GM23338 (cell line): ENCODE data around the gene FRMD4A. TPM values are rescaled to one million over a fixed set of nuclear protein-coding genes. Genes with fewer than 3 reads are reported as not detected.

ENCODE experiments used
- ATAC-seq: fragments of 200-7000 bp; cut with Tn5 transposase; 3 replicates; pipeline ENCODE4 v1.9.1; 2020
- DNase-seq: peaks from one replicate; pipeline ENCODE4 v3.0.0-alpha.2; 2015; ENCODE audit warnings: low spot score
- H2AFZ ChIP-seq: fragments of 200-600 bp; sonication (generic); 2 replicates; pipeline ENCODE4 v1.8.0; 2016; ENCODE audit warnings: antibody characterized with exemption, mild to moderate bottlenecking, moderate library complexity
- H3F3A ChIP-seq: fragments of 200-600 bp; sonication (generic); replicated peaks from 2 replicates; pipeline ENCODE4 v1.8.0; 2017; ENCODE audit warnings: antibody characterized with exemption, mixed run types, low read depth
- H3K27ac ChIP-seq: fragments of 200-600 bp; sonication (generic); 2 replicates; pipeline ENCODE4 v1.6.1; 2016; ENCODE audit warnings: low read depth
- H3K27me3 ChIP-seq: fragments of 200-600 bp; sonication (generic); 2 replicates; pipeline ENCODE4 v1.8.0; 2016; ENCODE audit warnings: mild to moderate bottlenecking, mixed run types, moderate library complexity; ENCODE audit not compliant: insufficient read depth
- H3K36me3 ChIP-seq: fragments of 200-600 bp; sonication (generic); 2 replicates; pipeline ENCODE4 v1.8.0; 2016; ENCODE audit warnings: mild to moderate bottlenecking; ENCODE audit not compliant: insufficient read depth
- H3K4me1 ChIP-seq: fragments of 200-600 bp; sonication (generic); 2 replicates; pipeline ENCODE4 v1.8.0; 2016; ENCODE audit warnings: mild to moderate bottlenecking, moderate library complexity; ENCODE audit not compliant: insufficient read depth
- H3K4me2 ChIP-seq: fragments of 200-600 bp; sonication (generic); 2 replicates; pipeline ENCODE4 v1.7.1; 2017; ENCODE audit warnings: mixed run types
- H3K4me3 ChIP-seq: fragments of 200-600 bp; sonication (generic); 2 replicates; pipeline ENCODE4 v1.6.1; 2016; ENCODE audit warnings: mixed run types
- H3K79me2 ChIP-seq: fragments of 200-600 bp; sonication (generic); replicated peaks from 2 replicates; pipeline ENCODE4 v1.8.0; 2017; ENCODE audit warnings: mild to moderate bottlenecking; ENCODE audit not compliant: insufficient read depth
- H3K9me2 ChIP-seq: fragments of 200-600 bp; sonication (generic); 2 replicates; pipeline ENCODE4 v1.8.0; 2017; ENCODE audit not compliant: insufficient read depth
- H4K20me1 ChIP-seq: fragments of 200-600 bp; sonication (generic); replicated peaks from 2 replicates; pipeline ENCODE4 v1.8.0; 2017; ENCODE audit warnings: mild to moderate bottlenecking; ENCODE audit not compliant: insufficient read depth
- H3K27ac Mint-ChIP-seq: 2 replicates; pipeline ENCODE4 v1.8.0; 2020; ENCODE audit warnings: inconsistent platforms, mild to moderate bottlenecking, moderate library complexity, mixed read lengths
- H3K27me3 Mint-ChIP-seq: 3 replicates; pipeline ENCODE4 v1.8.0; 2022; ENCODE audit warnings: low read depth, mild to moderate bottlenecking, moderate library complexity, mixed read lengths, inconsistent platforms; ENCODE audit not compliant: insufficient read depth, poor library complexity
- H3K36me3 Mint-ChIP-seq: 3 replicates; pipeline ENCODE4 v1.8.0; 2021; ENCODE audit warnings: low read depth, mild to moderate bottlenecking, inconsistent platforms, moderate library complexity, mixed read lengths
- H3K4me1 Mint-ChIP-seq: 3 replicates; pipeline ENCODE4 v1.8.0; 2020; ENCODE audit warnings: mild to moderate bottlenecking, inconsistent platforms, mixed read lengths
- H3K4me3 Mint-ChIP-seq: 3 replicates; pipeline ENCODE4 v1.8.0; 2021; ENCODE audit warnings: moderate library complexity, mild to moderate bottlenecking, inconsistent platforms, mixed read lengths
- H3K9me3 Mint-ChIP-seq: 3 replicates; pipeline ENCODE4 v1.8.0; 2020; ENCODE audit warnings: moderate library complexity, mild to moderate bottlenecking, inconsistent platforms, mixed read lengths
- CREB1 ChIP-seq: fragments of 250-450 bp; sonication (Bioruptor Pico); IDR thresholded peaks from 2 replicates; pipeline ENCODE4 v1.5.0; 2020; ENCODE audit warnings: low read depth, mild to moderate bottlenecking, moderate library complexity
- CTCF ChIP-seq, 2 experiments: fragments of 200-600 bp in 1 of 2; sonication (generic) in 1 of 2; conservative IDR thresholded peaks; 2 replicates each; pipeline versions ENCODE4 v1.5.1 to v1.6.1; 2016 to 2017; ENCODE audit warnings: antibody characterized with exemption in 2 of 2, low read depth in 2 of 2, mild to moderate bottlenecking in 2 of 2, moderate library complexity in 1 of 2
- ETS1 ChIP-seq: IDR thresholded peaks from 2 replicates; pipeline ENCODE4 v1.6.1; 2016; ENCODE audit warnings: antibody characterized with exemption
- EZH2 ChIP-seq: fragments of 200-600 bp; sonication (generic); IDR thresholded peaks from one replicate; pipeline ENCODE4 v1.8.0; 2017; ENCODE audit warnings: antibody characterized with exemption, mild to moderate bottlenecking, low read depth; ENCODE audit not compliant: unreplicated experiment
- JUNB ChIP-seq: IDR thresholded peaks from one replicate; pipeline ENCODE4 v1.6.1; 2016; ENCODE audit warnings: antibody characterized with exemption; ENCODE audit not compliant: unreplicated experiment
- NANOG ChIP-seq: IDR thresholded peaks from 2 replicates; pipeline ENCODE4 v1.6.1; 2016; ENCODE audit warnings: antibody characterized with exemption, borderline replicate concordance
- POLR2AphosphoS5 ChIP-seq: IDR thresholded peaks from 2 replicates; pipeline ENCODE4 v1.6.1; 2016; ENCODE audit warnings: antibody characterized with exemption, low read depth
- STAT1 ChIP-seq: IDR thresholded peaks from one replicate; pipeline ENCODE4 v1.6.1; 2016; ENCODE audit warnings: antibody characterized with exemption; ENCODE audit not compliant: unreplicated experiment
- ZNF114 ChIP-seq: fragments of 250-450 bp; sonication (Bioruptor Pico); IDR thresholded peaks from 2 replicates; pipeline ENCODE4 v1.5.0; 2020; ENCODE audit warnings: mild to moderate bottlenecking, moderate library complexity
- ZNF331 ChIP-seq: fragments of 250-450 bp; sonication (Bioruptor Pico); IDR thresholded peaks from 2 replicates; pipeline ENCODE4 v1.5.0; 2020; ENCODE audit warnings: low read depth, mild to moderate bottlenecking, moderate library complexity
- polyA plus RNA-seq: library from polyadenylated mRNA; unstranded; fragments of >200 nt; fragmentation: Nextera tagmentation; extraction: Ambion mirVana; gene quantifications from 2 replicates; pipeline ENCODE4 v1.2.1, GENCODE V29; 2016
- total RNA-seq: library from RNA; depleted of rRNA; stranded (reverse); fragments of >200 nt; shearing (Covaris generic); gene quantifications from 2 replicates; pipeline ENCODE4 v1.2.3, GENCODE V29; 2014
- TF ChIP-seq, protein P1 (sequence below): fragments of 250-450 bp; sonication (Bioruptor Pico); IDR thresholded peaks from 2 replicates; pipeline ENCODE4 v1.5.0; 2020; ENCODE audit warnings: mild to moderate bottlenecking, moderate library complexity

FRMD4A gene
- total and polyA plus RNA-seq, 2 experiments from 2014 or later: 14.0 to 20.1 TPM

- Histone ChIP-seq H3K4me1 (peaks cover 4% of the 10 kb centered on the region), H3K27me3 (no peaks in the 10 kb centered on the region), H3K9me2 (0 out of 2 replicates have a peak, but pooled peaks cover 6% of the 10 kb centered on the region), H4K20me1 (no peaks in the 10 kb centered on the region), H3K36me3 (no peaks in the 10 kb centered on the region), H3K79me2 (no peaks in the 10 kb centered on the region), H2AFZ (no peak overlapping the region), H3K4me3 (no peak overlapping the region), H3K27ac (no peak overlapping the region), H3K4me2 (no peak overlapping the region), H3F3A (no peaks in the 10 kb centered on the region)
- TF ChIP-seq NANOG: no peak
- TF ChIP-seq CREB1 (CRISPR knock-in tag): no peak
- TF ChIP-seq STAT1: no peak
- TF ChIP-seq JUNB: no peak
- no peak for TF ChIP-seq ZNF331 (CRISPR knock-in tag)
- TF ChIP-seq EZH2: no peak
- TF ChIP-seq, protein P1, sequence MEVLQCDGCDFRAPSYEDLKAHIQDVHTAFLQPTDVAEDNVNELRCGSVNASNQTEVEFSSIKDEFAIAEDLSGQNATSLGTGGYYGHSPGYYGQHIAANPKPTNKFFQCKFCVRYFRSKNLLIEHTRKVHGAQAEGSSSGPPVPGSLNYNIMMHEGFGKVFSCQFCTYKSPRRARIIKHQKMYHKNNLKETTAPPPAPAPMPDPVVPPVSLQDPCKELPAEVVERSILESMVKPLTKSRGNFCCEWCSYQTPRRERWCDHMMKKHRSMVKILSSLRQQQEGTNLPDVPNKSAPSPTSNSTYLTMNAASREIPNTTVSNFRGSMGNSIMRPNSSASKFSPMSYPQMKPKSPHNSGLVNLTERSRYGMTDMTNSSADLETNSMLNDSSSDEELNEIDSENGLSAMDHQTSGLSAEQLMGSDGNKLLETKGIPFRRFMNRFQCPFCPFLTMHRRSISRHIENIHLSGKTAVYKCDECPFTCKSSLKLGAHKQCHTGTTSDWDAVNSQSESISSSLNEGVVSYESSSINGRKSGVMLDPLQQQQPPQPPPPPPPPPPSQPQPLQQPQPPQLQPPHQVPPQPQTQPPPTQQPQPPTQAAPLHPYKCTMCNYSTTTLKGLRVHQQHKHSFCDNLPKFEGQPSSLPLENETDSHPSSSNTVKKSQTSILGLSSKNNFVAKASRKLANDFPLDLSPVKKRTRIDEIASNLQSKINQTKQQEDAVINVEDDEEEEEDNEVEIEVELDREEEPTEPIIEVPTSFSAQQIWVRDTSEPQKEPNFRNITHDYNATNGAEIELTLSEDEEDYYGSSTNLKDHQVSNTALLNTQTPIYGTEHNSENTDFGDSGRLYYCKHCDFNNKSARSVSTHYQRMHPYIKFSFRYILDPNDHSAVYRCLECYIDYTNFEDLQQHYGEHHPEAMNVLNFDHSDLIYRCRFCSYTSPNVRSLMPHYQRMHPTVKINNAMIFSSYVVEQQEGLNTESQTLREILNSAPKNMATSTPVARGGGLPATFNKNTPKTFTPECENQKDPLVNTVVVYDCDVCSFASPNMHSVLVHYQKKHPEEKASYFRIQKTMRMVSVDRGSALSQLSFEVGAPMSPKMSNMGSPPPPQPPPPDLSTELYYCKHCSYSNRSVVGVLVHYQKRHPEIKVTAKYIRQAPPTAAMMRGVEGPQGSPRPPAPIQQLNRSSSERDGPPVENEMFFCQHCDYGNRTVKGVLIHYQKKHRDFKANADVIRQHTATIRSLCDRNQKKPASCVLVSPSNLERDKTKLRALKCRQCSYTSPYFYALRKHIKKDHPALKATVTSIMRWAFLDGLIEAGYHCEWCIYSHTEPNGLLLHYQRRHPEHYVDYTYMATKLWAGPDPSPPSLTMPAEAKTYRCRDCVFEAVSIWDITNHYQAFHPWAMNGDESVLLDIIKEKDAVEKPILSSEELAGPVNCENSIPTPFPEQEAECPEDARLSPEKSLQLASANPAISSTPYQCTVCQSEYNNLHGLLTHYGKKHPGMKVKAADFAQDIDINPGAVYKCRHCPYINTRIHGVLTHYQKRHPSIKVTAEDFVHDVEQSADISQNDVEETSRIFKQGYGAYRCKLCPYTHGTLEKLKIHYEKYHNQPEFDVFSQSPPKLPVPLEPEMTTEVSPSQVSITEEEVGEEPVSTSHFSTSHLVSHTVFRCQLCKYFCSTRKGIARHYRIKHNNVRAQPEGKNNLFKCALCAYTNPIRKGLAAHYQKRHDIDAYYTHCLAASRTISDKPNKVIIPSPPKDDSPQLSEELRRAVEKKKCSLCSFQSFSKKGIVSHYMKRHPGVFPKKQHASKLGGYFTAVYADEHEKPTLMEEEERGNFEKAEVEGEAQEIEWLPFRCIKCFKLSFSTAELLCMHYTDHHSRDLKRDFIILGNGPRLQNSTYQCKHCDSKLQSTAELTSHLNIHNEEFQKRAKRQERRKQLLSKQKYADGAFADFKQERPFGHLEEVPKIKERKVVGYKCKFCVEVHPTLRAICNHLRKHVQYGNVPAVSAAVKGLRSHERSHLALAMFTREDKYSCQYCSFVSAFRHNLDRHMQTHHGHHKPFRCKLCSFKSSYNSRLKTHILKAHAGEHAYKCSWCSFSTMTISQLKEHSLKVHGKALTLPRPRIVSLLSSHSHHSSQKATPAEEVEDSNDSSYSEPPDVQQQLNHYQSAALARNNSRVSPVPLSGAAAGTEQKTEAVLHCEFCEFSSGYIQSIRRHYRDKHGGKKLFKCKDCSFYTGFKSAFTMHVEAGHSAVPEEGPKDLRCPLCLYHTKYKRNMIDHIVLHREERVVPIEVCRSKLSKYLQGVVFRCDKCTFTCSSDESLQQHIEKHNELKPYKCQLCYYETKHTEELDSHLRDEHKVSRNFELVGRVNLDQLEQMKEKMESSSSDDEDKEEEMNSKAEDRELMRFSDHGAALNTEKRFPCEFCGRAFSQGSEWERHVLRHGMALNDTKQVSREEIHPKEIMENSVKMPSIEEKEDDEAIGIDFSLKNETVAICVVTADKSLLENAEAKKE: no peak
- TF ChIP-seq ZNF114 (CRISPR knock-in tag): no peak
- no peak for TF ChIP-seq CTCF (conservative IDR thresholded peaks at IDR 0.05; ENCODE audit: low read depth in 2 of 2)
- no peak for TF ChIP-seq ETS1
- no peak for TF ChIP-seq POLR2AphosphoS5
- no peaks in the 10 kb centered on the region for H3K9me3 Mint-ChIP-seq
- no peak overlapping the region for H3K27ac Mint-ChIP-seq
- H3K4me3 Mint-ChIP-seq: no peak overlapping the region
- no peak for ATAC-seq
- DNase-seq: no peak
- no peaks in the 10 kb centered on the region for H3K36me3 Mint-ChIP-seq
- peaks cover 17% of the 10 kb centered on the region for H3K4me1 Mint-ChIP-seq
- peaks cover 4% of the 10 kb centered on the region for H3K27me3 Mint-ChIP-seq
These were observed 44.2 kb upstream of the FRMD4A start for GRCh38 chr10:14374745-14375445.
